BJ (cell line): ENCODE data around the gene TADA2B. TPM values are rescaled to one million over a fixed set of nuclear protein-coding genes. Genes with fewer than 3 reads are reported as not detected.

Experiments used
- CTCF ChIA-PET: fragments of 350-600 bp; formaldehyde crosslinking; extraction: SDS; loops from one replicate; lab custom pipeline; 2021; ENCODE audit warnings: antibody characterized with exemption, inconsistent platforms; lab: Yijun Ruan, JAX
- POLR2A ChIA-PET: fragments of 300-600 bp; sonication (Branson Sonifier 250); formaldehyde crosslinking; extraction: SDS; loops from one replicate; lab custom pipeline; 2021; ENCODE audit warnings: antibody characterized with exemption; lab: Charles Lee
- DNase-seq: peaks from one replicate; pipeline ENCODE4 v3.0.0-alpha.2; 2011; ENCODE audit warnings: low read depth
- H3K27me3 ChIP-seq: 2 replicates; pipeline ENCODE4 v1.6.0; 2011; ENCODE audit warnings: low read length; ENCODE audit not compliant: control insufficient read depth, insufficient read depth
- H3K36me3 ChIP-seq: 2 replicates; pipeline ENCODE4 v1.5.1; 2011; ENCODE audit warnings: low read length; ENCODE audit not compliant: control insufficient read depth, insufficient read depth
- H3K4me3 ChIP-seq: 2 replicates; pipeline ENCODE4 v1.5.1; 2011; ENCODE audit warnings: low read depth, mild to moderate bottlenecking, control low read depth, low read length
- polyA plus RNA-seq: library from polyadenylated mRNA; depleted of rRNA; stranded (reverse); fragments of >200 nt; gene quantifications from 2 replicates; pipeline ENCODE4 v1.2.3, GENCODE V29; 2011; rRNA removed
- TF ChIP-seq, protein P1 (sequence below): IDR thresholded peaks from 2 replicates; pipeline ENCODE4 v1.5.1; 2011; ENCODE audit warnings: low read depth, mild to moderate bottlenecking, control low read depth, inconsistent platforms, low read length, moderate library complexity; ENCODE audit not compliant: insufficient read depth

TADA2B gene
- polyA plus RNA-seq, 1 experiment, result 7.3 TPM

DNA sequence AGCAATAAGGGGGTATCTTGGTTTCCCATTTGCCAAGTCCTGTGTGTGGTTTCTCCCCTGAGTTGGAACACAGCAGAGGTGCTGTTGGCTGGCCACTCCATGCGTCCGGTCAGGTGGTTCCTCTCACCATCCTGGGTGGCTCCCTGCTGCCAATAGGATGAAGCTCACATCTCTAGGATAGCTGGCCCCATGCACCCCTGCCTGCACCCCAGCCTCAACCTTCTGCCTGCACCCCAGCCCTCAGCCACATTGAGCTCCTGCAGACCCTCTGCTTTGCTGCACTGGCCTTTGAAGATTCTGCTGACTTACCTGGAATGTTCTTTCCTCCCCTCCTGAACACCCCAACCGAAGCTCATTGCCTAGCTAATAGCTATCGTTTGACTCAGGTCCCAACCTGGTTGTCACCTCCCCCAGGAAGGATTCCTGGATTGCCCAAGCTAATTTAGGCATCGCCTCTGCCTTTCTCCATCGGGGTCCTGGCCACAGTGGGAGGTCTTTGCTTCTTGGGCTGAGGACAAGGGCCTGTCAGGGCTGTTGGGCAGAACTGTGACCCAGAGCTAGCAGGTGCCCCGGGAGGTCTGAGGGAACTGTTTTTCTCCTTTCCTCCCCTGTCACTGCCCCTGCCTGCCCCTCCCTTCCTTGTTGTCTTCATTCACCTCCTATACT is 61.3 kb downstream of the TADA2B start:
- TF ChIP-seq, protein P1, sequence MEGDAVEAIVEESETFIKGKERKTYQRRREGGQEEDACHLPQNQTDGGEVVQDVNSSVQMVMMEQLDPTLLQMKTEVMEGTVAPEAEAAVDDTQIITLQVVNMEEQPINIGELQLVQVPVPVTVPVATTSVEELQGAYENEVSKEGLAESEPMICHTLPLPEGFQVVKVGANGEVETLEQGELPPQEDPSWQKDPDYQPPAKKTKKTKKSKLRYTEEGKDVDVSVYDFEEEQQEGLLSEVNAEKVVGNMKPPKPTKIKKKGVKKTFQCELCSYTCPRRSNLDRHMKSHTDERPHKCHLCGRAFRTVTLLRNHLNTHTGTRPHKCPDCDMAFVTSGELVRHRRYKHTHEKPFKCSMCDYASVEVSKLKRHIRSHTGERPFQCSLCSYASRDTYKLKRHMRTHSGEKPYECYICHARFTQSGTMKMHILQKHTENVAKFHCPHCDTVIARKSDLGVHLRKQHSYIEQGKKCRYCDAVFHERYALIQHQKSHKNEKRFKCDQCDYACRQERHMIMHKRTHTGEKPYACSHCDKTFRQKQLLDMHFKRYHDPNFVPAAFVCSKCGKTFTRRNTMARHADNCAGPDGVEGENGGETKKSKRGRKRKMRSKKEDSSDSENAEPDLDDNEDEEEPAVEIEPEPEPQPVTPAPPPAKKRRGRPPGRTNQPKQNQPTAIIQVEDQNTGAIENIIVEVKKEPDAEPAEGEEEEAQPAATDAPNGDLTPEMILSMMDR, result no peak
- H3K27me3 ChIP-seq, result no peaks in the 10 kb centered on the region; the same call in 1 of the 2 replicates
- ChIA-PET CTCF (interaction anchor here (1.1 kb wide), 1 partner anchor 300 kb away, joined by 3 read pairs; no protein-coding TSS in a partner anchor), POLR2A (no interaction called here)
- no peak overlapping the region for H3K4me3 ChIP-seq
- H3K36me3 ChIP-seq, result no peaks in the 10 kb centered on the region
- DNase-seq, result no peak

DNA sequence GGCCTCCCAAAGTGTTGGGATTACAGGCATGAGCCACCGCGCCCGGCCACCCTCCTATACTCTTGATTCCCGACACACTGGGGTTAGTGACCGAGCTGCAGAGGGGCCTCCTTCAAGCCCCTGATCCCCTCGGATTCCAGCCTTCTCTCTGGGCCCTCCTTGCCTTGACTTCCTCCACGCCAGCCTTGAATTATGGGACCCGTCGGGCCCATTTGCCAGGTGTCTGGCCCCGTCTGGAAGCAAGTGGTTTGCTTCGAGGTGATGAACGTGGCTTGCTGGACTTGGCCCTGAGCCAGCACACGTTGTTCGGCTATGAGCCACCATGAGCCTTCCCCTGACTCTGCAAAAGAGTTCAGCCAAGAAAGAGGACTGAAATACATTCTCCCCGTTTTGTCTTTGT is 62.1 kb downstream of the TADA2B start:
- H3K4me3 ChIP-seq, result no peak overlapping the region
- no peaks in the 10 kb centered on the region for H3K36me3 ChIP-seq
- TF ChIP-seq, protein P1, result no peak
- ChIA-PET CTCF (no interaction called here), POLR2A (no interaction called here)
- no peak for DNase-seq
- H3K27me3 ChIP-seq, result no peaks in the 10 kb centered on the region; the same call in 1 of the 2 replicates

DNA sequence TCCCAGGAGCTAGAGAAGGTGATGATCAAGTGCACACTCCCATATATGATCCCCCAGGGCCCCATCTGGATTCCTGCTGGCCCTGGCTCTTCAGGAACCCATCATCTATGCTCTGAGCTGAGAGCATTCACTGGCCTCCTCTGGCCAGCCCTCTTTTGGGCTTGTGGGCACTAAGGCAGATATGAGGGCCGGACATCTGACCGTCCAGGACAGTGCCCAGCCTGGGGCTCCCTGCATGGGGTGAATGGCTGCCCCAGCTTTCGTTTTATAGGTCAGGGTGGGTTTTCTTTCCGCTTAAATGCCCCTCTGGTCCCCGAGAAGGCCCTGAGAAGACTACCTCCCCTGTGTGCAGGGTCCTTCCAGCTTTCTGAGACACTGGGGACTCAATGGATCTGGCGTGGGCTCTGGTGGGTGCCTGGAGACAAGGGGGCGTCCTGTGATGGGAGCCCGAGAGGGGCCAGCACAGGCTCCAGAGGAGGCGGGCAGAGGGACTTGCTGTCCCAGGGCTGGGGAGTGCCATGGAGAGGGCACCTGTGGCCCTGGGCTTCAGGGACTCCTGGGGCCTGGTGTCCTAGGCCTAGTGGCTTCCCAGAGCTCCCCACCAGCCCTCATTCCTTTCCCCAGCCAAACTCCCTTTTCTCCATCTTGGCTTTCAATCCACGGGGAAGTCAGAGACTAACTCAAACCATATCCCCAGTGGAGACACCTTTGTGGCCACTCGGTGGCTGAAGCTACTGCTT is 64.2 kb downstream of the TADA2B start:
- DNase-seq, result no peak
- CTCF ChIA-PET, result no interaction called here
- Histone ChIP-seq H3K36me3 (no peaks in the 10 kb centered on the region), H3K4me3 (no peak overlapping the region), H3K27me3 (no peaks in the 10 kb centered on the region; the same call in 1 of the 2 replicates)
- POLR2A ChIA-PET, result no interaction called here
- TF ChIP-seq, protein P1, result no peak

Other genes starting within 250 kb of the TADA2B start
- gene TBC1D14, start 133.5 kb upstream of the TADA2B start, polyA plus RNA-seq, result 29.7 and 35.8 TPM in 2 replicates
- 21.1 and 35.2 TPM in 2 replicates for gene GRPEL1, start 24.7 kb downstream of the TADA2B start, polyA plus RNA-seq
- gene SORCS2, start 149.2 kb downstream of the TADA2B start, polyA plus RNA-seq, result 0.59 and 0.63 TPM in 2 replicates